DOHH2 (cell line): ENCODE results near the gene TNFSF12.

ENCODE experiments used
- H3F3A ChIP-seq: fragments of 200-600 bp; sonication (generic), shearing (Covaris generic); 2 replicates; pipeline ENCODE4 v1.6.0; 2016; ENCODE audit warnings: antibody characterized with exemption, mild to moderate bottlenecking; ENCODE audit not compliant: control insufficient read depth, insufficient read depth
- H3K27ac ChIP-seq: fragments of 200-600 bp; sonication (generic); 2 replicates; pipeline ENCODE4 v1.5.1; 2014; ENCODE audit warnings: low read depth, mild to moderate bottlenecking, low read length, moderate library complexity
- H3K27me3 ChIP-seq: fragments of 200-600 bp; sonication (generic); 2 replicates; pipeline ENCODE4 v1.6.1; 2014; ENCODE audit warnings: mild to moderate bottlenecking, low read length, mixed read lengths; ENCODE audit not compliant: control insufficient read depth
- H3K36me3 ChIP-seq: fragments of 200-600 bp; sonication (generic); 2 replicates; pipeline ENCODE4 v1.6.1; 2014; ENCODE audit warnings: mild to moderate bottlenecking, low read length, moderate library complexity, mixed read lengths; ENCODE audit not compliant: control insufficient read depth
- H3K4me1 ChIP-seq: fragments of 200-600 bp; sonication (generic); 2 replicates; pipeline ENCODE4 v1.6.1; 2014; ENCODE audit warnings: mild to moderate bottlenecking, low read length, mixed read lengths; ENCODE audit not compliant: control insufficient read depth
- H3K4me2 ChIP-seq: fragments of 200-600 bp; sonication (generic); 2 replicates; pipeline ENCODE4 v1.6.0; 2014; ENCODE audit warnings: mild to moderate bottlenecking, low read length, moderate library complexity
- H3K4me3 ChIP-seq: fragments of 200-600 bp; sonication (generic); 2 replicates; pipeline ENCODE4 v1.5.1; 2014; ENCODE audit warnings: mild to moderate bottlenecking, low read length, mixed read lengths
- H3K79me2 ChIP-seq: fragments of 200-600 bp; sonication (generic); 2 replicates; pipeline ENCODE4 v1.6.1; 2014; ENCODE audit warnings: mild to moderate bottlenecking, low read length, mixed read lengths; ENCODE audit not compliant: control insufficient read depth
- H3K9me2 ChIP-seq: fragments of 200-600 bp; sonication (generic); replicated peaks from 2 replicates; pipeline ENCODE4 v1.6.1; 2014; ENCODE audit warnings: mild to moderate bottlenecking, low read length, mixed read lengths; ENCODE audit not compliant: control insufficient read depth
- H3K9me3 ChIP-seq: fragments of 200-600 bp; sonication (generic); 2 replicates; pipeline ENCODE4 v1.6.1; 2014; ENCODE audit warnings: antibody characterized with exemption, low read length, mixed read lengths; ENCODE audit not compliant: control insufficient read depth, insufficient read depth
- H4K20me1 ChIP-seq: fragments of 200-600 bp; sonication (generic); 2 replicates; pipeline ENCODE4 v1.6.0; 2014; ENCODE audit warnings: low read depth, mild to moderate bottlenecking, antibody characterized with exemption, low read length, moderate library complexity; ENCODE audit not compliant: control insufficient read depth, insufficient read depth
- EZH2phosphoT487 ChIP-seq: fragments of 200-600 bp; sonication (generic); IDR thresholded peaks from 2 replicates; pipeline ENCODE4 v1.6.1; 2017; ENCODE audit warnings: borderline replicate concordance, mild to moderate bottlenecking, antibody characterized with exemption, low read length, moderate library complexity, mixed read lengths
- TF ChIP-seq, protein P1 (sequence below): fragments of 200-600 bp; sonication (generic); IDR thresholded peaks from one replicate; pipeline ENCODE4 v1.5.1; 2014; ENCODE audit warnings: antibody characterized with exemption, mild to moderate bottlenecking, low read depth, low read length; ENCODE audit not compliant: poor library complexity, severe bottlenecking

The TNFSF12 gene

GRCh38 chr17:7530023-7530900 lies 18.6 kb upstream of the TNFSF12 start:
- H4K20me1 ChIP-seq = no peaks in the 10 kb centered on the region
- H3K27ac ChIP-seq = no peak overlapping the region
- H3K4me1 ChIP-seq = no peaks in the 10 kb centered on the region
- H3K4me2 ChIP-seq = no peak overlapping the region
- H3K27me3 ChIP-seq = no peaks in the 10 kb centered on the region
- H3K36me3 ChIP-seq = no peaks in the 10 kb centered on the region
- H3K79me2 ChIP-seq = no peaks in the 10 kb centered on the region
- H3K9me2 ChIP-seq = no peaks in the 10 kb centered on the region
- no peak for TF ChIP-seq EZH2phosphoT487
- TF ChIP-seq, protein P1, sequence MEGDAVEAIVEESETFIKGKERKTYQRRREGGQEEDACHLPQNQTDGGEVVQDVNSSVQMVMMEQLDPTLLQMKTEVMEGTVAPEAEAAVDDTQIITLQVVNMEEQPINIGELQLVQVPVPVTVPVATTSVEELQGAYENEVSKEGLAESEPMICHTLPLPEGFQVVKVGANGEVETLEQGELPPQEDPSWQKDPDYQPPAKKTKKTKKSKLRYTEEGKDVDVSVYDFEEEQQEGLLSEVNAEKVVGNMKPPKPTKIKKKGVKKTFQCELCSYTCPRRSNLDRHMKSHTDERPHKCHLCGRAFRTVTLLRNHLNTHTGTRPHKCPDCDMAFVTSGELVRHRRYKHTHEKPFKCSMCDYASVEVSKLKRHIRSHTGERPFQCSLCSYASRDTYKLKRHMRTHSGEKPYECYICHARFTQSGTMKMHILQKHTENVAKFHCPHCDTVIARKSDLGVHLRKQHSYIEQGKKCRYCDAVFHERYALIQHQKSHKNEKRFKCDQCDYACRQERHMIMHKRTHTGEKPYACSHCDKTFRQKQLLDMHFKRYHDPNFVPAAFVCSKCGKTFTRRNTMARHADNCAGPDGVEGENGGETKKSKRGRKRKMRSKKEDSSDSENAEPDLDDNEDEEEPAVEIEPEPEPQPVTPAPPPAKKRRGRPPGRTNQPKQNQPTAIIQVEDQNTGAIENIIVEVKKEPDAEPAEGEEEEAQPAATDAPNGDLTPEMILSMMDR = no peak
- H3K9me3 ChIP-seq = peaks cover 12% of the 10 kb centered on the region; the same call in 1 of the 2 replicates
- no peaks in the 10 kb centered on the region for H3F3A ChIP-seq
- H3K4me3 ChIP-seq = no peak overlapping the region

DNA sequence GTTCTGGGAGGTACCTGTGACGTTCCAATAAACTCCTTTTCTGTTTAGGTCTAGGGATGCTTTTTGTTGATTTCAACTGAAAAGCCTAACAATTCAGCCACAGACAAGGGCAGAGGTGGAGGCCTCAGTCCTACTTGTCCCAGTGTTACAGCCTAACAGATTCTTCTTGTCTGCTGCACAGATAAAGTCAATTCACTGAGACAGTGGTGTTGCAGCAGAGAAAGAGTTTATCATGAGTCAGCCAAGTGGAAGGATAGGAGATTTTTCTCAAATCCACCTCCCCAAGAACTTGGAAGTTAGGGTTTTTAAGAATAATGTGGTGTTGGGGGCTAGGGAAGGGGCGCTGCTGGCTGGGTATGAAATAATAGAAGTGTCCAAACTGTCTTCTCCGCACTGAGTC lies 10.8 kb upstream of the TNFSF12 start:
- no peaks in the 10 kb centered on the region for H4K20me1 ChIP-seq
- H3K9me3 ChIP-seq = peaks cover 12% of the 10 kb centered on the region; the same call in 1 of the 2 replicates
- H3K9me2 ChIP-seq = no peaks in the 10 kb centered on the region
- no peaks in the 10 kb centered on the region for H3F3A ChIP-seq
- H3K36me3 ChIP-seq = no peaks in the 10 kb centered on the region
- no peak overlapping the region for H3K4me3 ChIP-seq
- no peak overlapping the region for H3K27ac ChIP-seq
- H3K27me3 ChIP-seq = peaks cover 6% of the 10 kb centered on the region; the same call in 1 of the 2 replicates
- H3K79me2 ChIP-seq = no peaks in the 10 kb centered on the region
- TF ChIP-seq, protein P1 = no peak
- no peak for TF ChIP-seq EZH2phosphoT487
- no peak overlapping the region for H3K4me2 ChIP-seq
- H3K4me1 ChIP-seq = no peaks in the 10 kb centered on the region

- H3K9me2 ChIP-seq = no peaks in the 10 kb centered on the region
- H4K20me1 ChIP-seq = no peaks in the 10 kb centered on the region
- H3F3A ChIP-seq = no peaks in the 10 kb centered on the region
- H3K4me2 ChIP-seq = no peak overlapping the region
- no peak for TF ChIP-seq EZH2phosphoT487
- TF ChIP-seq, protein P1 = no peak
- no peaks in the 10 kb centered on the region for H3K4me1 ChIP-seq
- H3K27ac ChIP-seq = no peak overlapping the region
- no peak overlapping the region for H3K4me3 ChIP-seq
- no peaks in the 10 kb centered on the region for H3K36me3 ChIP-seq
- peaks cover 14% of the 10 kb centered on the region for H3K27me3 ChIP-seq
- peaks cover 12% of the 10 kb centered on the region; the same call in 1 of the 2 replicates for H3K9me3 ChIP-seq
- H3K79me2 ChIP-seq = no peaks in the 10 kb centered on the region
These were observed 9.8 kb upstream of the TNFSF12 start for GRCh38 chr17:7538891-7539545.
